ENCODE measurements around the gene TNK2. TPM values are rescaled to one million over a fixed set of nuclear protein-coding genes. Genes with fewer than 3 reads are reported as not detected.
A peak's percentile ranks its signal among the peaks of the same experiment; 100 is the strongest.

The TNK2 gene
- total RNA-seq, 1 donor from 2014 or later = 39.1 TPM

DNA sequence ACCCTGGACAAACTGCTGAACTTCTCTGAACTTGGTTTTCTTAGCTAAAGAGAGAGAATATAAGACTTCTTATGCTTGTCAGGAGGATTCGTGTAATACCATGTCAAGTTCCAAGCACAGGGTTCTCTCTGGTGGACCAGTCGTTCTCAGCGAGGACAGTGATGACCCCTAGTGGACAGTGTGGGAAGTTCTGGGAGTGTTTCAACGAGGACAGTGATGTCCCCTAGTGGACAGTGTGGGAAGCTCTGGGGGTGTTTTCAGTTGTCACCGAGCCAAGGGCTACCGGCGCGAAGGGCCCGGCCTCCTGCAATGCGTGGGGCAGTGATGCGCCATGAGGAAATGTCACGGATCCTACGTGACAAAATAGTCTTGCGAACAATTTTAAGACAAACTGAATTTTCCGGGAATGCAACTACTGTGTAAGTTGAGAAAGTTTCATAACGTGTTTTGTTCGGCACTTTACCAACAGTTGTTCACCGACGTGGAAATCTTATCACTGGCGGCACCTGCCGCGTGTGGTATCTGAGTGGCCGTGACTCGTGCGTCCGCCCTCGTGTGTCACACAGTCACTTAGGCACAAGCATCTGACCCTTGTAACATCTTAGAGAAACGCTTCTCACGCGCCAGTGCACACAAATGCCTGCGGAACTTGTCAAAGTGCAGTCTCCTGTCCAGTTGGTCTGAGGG is 57.4 kb downstream of the TNK2 start:
- Mint-ChIP-seq H3K36me3 (ENCODE audit: low read depth, unreplicated experiment) (no peaks in the 10 kb centered on the region), H3K9me3 (ENCODE audit: unreplicated experiment) (no peaks in the 10 kb centered on the region), H3K27me3 (ENCODE audit: low read depth, unreplicated experiment) (peaks cover 4% of the 10 kb centered on the region), H3K4me1 (ENCODE audit: low read depth, unreplicated experiment) (no peaks in the 10 kb centered on the region), H3K4me3 (ENCODE audit: unreplicated experiment) (no peak overlapping the region), H3K27ac (ENCODE audit: unreplicated experiment) (no peak overlapping the region)
- Histone ChIP-seq H4K20me1 (ENCODE audit: insufficient read depth, low read length) (no peaks in the 10 kb centered on the region), H3K27ac (ENCODE audit: low read depth, low read length) (no peak overlapping the region), H3K4me1 (ENCODE audit: insufficient read depth, low read length) (no peaks in the 10 kb centered on the region), H2AFZ (ENCODE audit: low read depth, low read length) (no peak overlapping the region), H3K27me3 (ENCODE audit: insufficient read depth, low read length) (no peaks in the 10 kb centered on the region), H3K9ac (ENCODE audit: low read length) (no peak overlapping the region), H3K4me3 (ENCODE audit: insufficient read depth, low read depth, low read length) (no peak overlapping the region), H3K4me2 (ENCODE audit: low read length) (peak overlapping the region; percentile 54), H3K9me3 (ENCODE audit: insufficient read depth, low read depth, low read length) (no peaks in the 10 kb centered on the region), H3K79me2 (ENCODE audit: insufficient read depth, low read length) (no peaks in the 10 kb centered on the region), H3K36me3 (ENCODE audit: insufficient read depth, low read length) (no peaks in the 10 kb centered on the region)
- peak; percentile 68 for DNase-seq (ENCODE audit: low read depth)
- TF ChIP-seq, protein P1, sequence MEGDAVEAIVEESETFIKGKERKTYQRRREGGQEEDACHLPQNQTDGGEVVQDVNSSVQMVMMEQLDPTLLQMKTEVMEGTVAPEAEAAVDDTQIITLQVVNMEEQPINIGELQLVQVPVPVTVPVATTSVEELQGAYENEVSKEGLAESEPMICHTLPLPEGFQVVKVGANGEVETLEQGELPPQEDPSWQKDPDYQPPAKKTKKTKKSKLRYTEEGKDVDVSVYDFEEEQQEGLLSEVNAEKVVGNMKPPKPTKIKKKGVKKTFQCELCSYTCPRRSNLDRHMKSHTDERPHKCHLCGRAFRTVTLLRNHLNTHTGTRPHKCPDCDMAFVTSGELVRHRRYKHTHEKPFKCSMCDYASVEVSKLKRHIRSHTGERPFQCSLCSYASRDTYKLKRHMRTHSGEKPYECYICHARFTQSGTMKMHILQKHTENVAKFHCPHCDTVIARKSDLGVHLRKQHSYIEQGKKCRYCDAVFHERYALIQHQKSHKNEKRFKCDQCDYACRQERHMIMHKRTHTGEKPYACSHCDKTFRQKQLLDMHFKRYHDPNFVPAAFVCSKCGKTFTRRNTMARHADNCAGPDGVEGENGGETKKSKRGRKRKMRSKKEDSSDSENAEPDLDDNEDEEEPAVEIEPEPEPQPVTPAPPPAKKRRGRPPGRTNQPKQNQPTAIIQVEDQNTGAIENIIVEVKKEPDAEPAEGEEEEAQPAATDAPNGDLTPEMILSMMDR (IDR thresholded peaks at IDR 0.05; ENCODE audit: insufficient read depth, low read depth, low read length) = peak; percentile 100
- no peak for TF ChIP-seq EZH2 (IDR thresholded peaks at IDR 0.05; ENCODE audit: insufficient read depth, low read length)
- FAIRE-seq = peak; percentile 23

DNA sequence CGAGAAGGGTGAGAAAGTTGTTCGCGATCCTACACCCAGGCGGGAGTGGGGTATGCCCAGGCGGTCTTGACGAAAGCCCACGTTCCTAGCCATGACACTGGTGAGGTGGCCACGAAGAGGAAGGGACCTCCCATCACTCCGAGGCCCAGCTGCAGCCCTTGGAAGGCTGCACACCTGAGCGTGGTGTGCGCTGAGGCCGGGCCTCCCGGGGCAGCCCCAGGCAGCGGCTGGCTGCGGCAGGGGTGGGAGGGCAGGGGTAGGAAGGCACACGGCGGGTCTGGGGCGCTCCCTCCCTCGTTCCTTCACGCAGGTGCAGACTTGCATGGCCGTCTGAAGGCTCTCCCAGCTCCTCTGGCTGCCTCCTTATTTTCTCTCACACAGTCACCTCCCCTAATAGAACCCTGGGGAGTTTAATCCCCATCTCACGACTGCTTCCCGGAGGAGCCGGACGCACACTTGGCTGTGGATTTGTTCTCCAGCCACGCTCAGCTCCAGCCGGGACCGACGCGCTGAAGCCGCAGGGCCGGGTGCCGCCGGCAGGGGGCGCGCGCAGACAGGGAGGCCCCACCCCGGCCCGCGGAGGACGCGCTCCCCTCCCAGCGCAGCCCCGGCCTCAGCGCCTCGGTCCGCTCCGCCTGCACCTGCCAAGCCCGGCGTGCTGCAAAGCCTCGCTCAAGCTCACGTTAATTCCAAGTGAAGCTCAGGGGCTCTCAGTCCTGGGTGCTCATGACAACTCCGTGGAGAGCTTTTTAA is 58.9 kb downstream of the TNK2 start:
- Histone ChIP-seq H3K4me2 (ENCODE audit: low read length) (no peak overlapping the region), H4K20me1 (ENCODE audit: insufficient read depth, low read length) (no peaks in the 10 kb centered on the region), H3K36me3 (ENCODE audit: insufficient read depth, low read length) (no peaks in the 10 kb centered on the region), H3K9me3 (ENCODE audit: insufficient read depth, low read depth, low read length) (no peaks in the 10 kb centered on the region), H3K9ac (ENCODE audit: low read length) (no peak overlapping the region), H2AFZ (ENCODE audit: low read depth, low read length) (no peak overlapping the region), H3K4me1 (ENCODE audit: insufficient read depth, low read length) (no peaks in the 10 kb centered on the region), H3K4me3 (ENCODE audit: insufficient read depth, low read depth, low read length) (no peak overlapping the region), H3K79me2 (ENCODE audit: insufficient read depth, low read length) (no peaks in the 10 kb centered on the region), H3K27me3 (ENCODE audit: insufficient read depth, low read length) (no peaks in the 10 kb centered on the region), H3K27ac (ENCODE audit: low read depth, low read length) (no peak overlapping the region)
- FAIRE-seq = no peak
- Mint-ChIP-seq H3K4me1 (ENCODE audit: low read depth, unreplicated experiment) (no peaks in the 10 kb centered on the region), H3K27ac (ENCODE audit: unreplicated experiment) (no peak overlapping the region), H3K27me3 (ENCODE audit: low read depth, unreplicated experiment) (peaks cover 7% of the 10 kb centered on the region), H3K4me3 (ENCODE audit: unreplicated experiment) (no peak overlapping the region), H3K9me3 (ENCODE audit: unreplicated experiment) (peaks cover 2% of the 10 kb centered on the region), H3K36me3 (ENCODE audit: low read depth, unreplicated experiment) (no peaks in the 10 kb centered on the region)
- TF ChIP-seq EZH2 (IDR thresholded peaks at IDR 0.05; ENCODE audit: insufficient read depth, low read length) = no peak
- TF ChIP-seq, protein P1 (IDR thresholded peaks at IDR 0.05; ENCODE audit: insufficient read depth, low read depth, low read length) = no peak
- DNase-seq (ENCODE audit: low read depth) = no peak
